Panc1 (cell line): ENCODE data around the gene MPND. TPM values are rescaled to one million over a fixed set of nuclear protein-coding genes. Genes with fewer than 3 reads are reported as not detected.

Source experiments
- ATAC-seq: fragments of 200-7000 bp; cut with Tn5 transposase; 2 replicates; pipeline ENCODE4 v1.9.1; 2020; ENCODE audit warnings: mild to moderate bottlenecking, moderate library complexity
- BruUV-seq: library from RNA; stranded (reverse); fragments of 400-500 nt; replicated peaks from 2 replicates; lab custom pipeline; 2021; lab: Mats Ljungman, UMichigan
- CTCF ChIA-PET: fragments of 300-600 bp; sonication (Branson Sonifier 250); formaldehyde crosslinking; loops from one replicate; lab custom pipeline; 2022; ENCODE audit warnings: antibody characterized with exemption; lab: Charles Lee
- POLR2A ChIA-PET: fragments of 300-600 bp; sonication (Branson Sonifier 250); formaldehyde crosslinking; loops from one replicate; lab custom pipeline; 2022; ENCODE audit warnings: antibody characterized with exemption; lab: Charles Lee
- DNase-seq: peaks from one replicate; pipeline ENCODE4 v3.0.0-alpha.2; 2010; ENCODE audit warnings: low read depth, low spot score
- H3K27ac ChIP-seq: 2 replicates; pipeline ENCODE4 v1.5.1; 2011; ENCODE audit warnings: mild to moderate bottlenecking, low read length, inconsistent platforms
- H3K27me3 ChIP-seq: fragments of 200-500 bp; sonication (Bioruptor generic); 2 replicates; pipeline ENCODE4 v1.6.0; 2014; ENCODE audit warnings: low read length, inconsistent platforms; ENCODE audit not compliant: control insufficient read depth, insufficient read depth
- H3K36me3 ChIP-seq: fragments of 200-500 bp; sonication (Bioruptor generic); 2 replicates; pipeline ENCODE4 v1.5.1; 2014; ENCODE audit warnings: inconsistent platforms, mild to moderate bottlenecking, low read length, moderate library complexity; ENCODE audit not compliant: control insufficient read depth, insufficient read depth
- H3K4me1 ChIP-seq: 2 replicates; pipeline ENCODE4 v1.5.1; 2011; ENCODE audit warnings: inconsistent platforms, mild to moderate bottlenecking, low read length, moderate library complexity; ENCODE audit not compliant: control insufficient read depth, insufficient read depth
- H3K4me3 ChIP-seq, 2 experiments: 2 replicates each; pipeline ENCODE4 v1.5.1; 2011 to 2012; ENCODE audit warnings: low read depth in 2 of 2, low read length in 2 of 2, mild to moderate bottlenecking in 2 of 2, inconsistent platforms in 1 of 2, moderate library complexity in 1 of 2
- H3K9me3 ChIP-seq: fragments of 200-500 bp; sonication (Bioruptor generic); 2 replicates; pipeline ENCODE4 v1.5.1; 2014; ENCODE audit warnings: low read depth, mild to moderate bottlenecking, inconsistent platforms, low read length, moderate library complexity; ENCODE audit not compliant: control insufficient read depth, insufficient read depth
- POLR2AphosphoS5 ChIP-seq: IDR thresholded peaks from 2 replicates; pipeline ENCODE4 v1.6.1; 2012; ENCODE audit warnings: mild to moderate bottlenecking, low read depth, low read length, moderate library complexity
- SIN3A ChIP-seq: IDR thresholded peaks from 2 replicates; pipeline ENCODE4 v1.6.1; 2012; ENCODE audit warnings: low read depth, mild to moderate bottlenecking, low read length, moderate library complexity, borderline replicate concordance; ENCODE audit not compliant: insufficient read depth
- TCF7L2 ChIP-seq: IDR thresholded peaks from 2 replicates; pipeline ENCODE4 v1.6.1; 2011; ENCODE audit warnings: mild to moderate bottlenecking, low read depth, low read length, inconsistent platforms
- in situ Hi-C: cut with HindIII; loops from 2 replicates; pipeline ENCODE4 v1.10.0; 2016; ENCODE audit warnings: low sequenced_read_pairs, low pct_unique_long_range_greater_than_20kb
- intact Hi-C: fragments of 100-400 bp; cut with micrococcal nuclease; formaldehyde crosslinking; loops from one replicate; pipeline ENCODE4 v1.10.0; 2022; ENCODE audit not compliant: unreplicated experiment
- total RNA-seq: library from RNA; stranded (reverse); gene quantifications from one replicate; pipeline ENCODE4 v1.2.1, GENCODE V29; 2021; ENCODE audit not compliant: unreplicated experiment
- TF ChIP-seq, protein P1 (sequence below): fragments of 450-650 bp; IDR thresholded peaks from 2 replicates; pipeline ENCODE4 v1.5.1; 2017; ENCODE audit warnings: mild to moderate bottlenecking
- TF ChIP-seq, protein P2 (sequence below), 2 experiments: IDR thresholded peaks; 2 replicates each; pipeline ENCODE4 v1.6.1; 2011 to 2012; ENCODE audit warnings: low read depth in 2 of 2, control low read depth in 1 of 2, low read length in 1 of 2, mild to moderate bottlenecking in 1 of 2, moderate library complexity in 1 of 2; ENCODE audit not compliant: insufficient read depth in 1 of 2

Gene MPND
- total RNA-seq, 1 experiment from 2014 or later: 22.9 TPM

DNA sequence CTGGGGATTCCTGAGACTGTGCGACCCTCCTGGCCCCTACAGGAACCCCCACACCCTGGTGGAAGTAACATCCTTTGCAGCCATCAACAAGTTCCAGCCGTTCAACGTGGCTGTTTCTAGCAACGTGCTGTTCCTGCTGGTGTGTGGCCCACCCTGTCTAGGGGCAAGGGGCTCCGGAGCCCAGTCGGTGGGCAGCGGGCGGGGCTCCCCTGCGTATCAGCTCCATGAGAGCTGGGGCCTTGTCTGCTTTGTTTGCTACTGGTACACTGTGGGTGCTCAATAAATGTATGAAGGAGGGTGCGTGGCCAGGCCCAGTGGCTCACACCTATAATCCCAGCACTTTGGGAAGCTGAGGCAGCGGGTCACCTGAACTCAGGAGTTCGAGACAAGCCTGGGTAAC, 10.9 kb downstream of the MPND start:
- no peaks in the 10 kb centered on the region for H3K27me3 ChIP-seq
- no peak overlapping the region for H3K27ac ChIP-seq
- no peak overlapping the region for H3K4me3 ChIP-seq
- intact Hi-C loops: no loop called here
- no peaks in the 10 kb centered on the region; the same call in 1 of the 2 replicates for H3K4me1 ChIP-seq
- no peaks in the 10 kb centered on the region for H3K36me3 ChIP-seq
- no peak for ATAC-seq
- in situ Hi-C loops: no loop called here
- DNase-seq: no peak
- TF ChIP-seq TCF7L2: no peak
- TF ChIP-seq SIN3A: no peak
- TF ChIP-seq POLR2AphosphoS5: no peak
- TF ChIP-seq, protein P1, sequence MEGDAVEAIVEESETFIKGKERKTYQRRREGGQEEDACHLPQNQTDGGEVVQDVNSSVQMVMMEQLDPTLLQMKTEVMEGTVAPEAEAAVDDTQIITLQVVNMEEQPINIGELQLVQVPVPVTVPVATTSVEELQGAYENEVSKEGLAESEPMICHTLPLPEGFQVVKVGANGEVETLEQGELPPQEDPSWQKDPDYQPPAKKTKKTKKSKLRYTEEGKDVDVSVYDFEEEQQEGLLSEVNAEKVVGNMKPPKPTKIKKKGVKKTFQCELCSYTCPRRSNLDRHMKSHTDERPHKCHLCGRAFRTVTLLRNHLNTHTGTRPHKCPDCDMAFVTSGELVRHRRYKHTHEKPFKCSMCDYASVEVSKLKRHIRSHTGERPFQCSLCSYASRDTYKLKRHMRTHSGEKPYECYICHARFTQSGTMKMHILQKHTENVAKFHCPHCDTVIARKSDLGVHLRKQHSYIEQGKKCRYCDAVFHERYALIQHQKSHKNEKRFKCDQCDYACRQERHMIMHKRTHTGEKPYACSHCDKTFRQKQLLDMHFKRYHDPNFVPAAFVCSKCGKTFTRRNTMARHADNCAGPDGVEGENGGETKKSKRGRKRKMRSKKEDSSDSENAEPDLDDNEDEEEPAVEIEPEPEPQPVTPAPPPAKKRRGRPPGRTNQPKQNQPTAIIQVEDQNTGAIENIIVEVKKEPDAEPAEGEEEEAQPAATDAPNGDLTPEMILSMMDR: no peak
- TF ChIP-seq, protein P2, sequence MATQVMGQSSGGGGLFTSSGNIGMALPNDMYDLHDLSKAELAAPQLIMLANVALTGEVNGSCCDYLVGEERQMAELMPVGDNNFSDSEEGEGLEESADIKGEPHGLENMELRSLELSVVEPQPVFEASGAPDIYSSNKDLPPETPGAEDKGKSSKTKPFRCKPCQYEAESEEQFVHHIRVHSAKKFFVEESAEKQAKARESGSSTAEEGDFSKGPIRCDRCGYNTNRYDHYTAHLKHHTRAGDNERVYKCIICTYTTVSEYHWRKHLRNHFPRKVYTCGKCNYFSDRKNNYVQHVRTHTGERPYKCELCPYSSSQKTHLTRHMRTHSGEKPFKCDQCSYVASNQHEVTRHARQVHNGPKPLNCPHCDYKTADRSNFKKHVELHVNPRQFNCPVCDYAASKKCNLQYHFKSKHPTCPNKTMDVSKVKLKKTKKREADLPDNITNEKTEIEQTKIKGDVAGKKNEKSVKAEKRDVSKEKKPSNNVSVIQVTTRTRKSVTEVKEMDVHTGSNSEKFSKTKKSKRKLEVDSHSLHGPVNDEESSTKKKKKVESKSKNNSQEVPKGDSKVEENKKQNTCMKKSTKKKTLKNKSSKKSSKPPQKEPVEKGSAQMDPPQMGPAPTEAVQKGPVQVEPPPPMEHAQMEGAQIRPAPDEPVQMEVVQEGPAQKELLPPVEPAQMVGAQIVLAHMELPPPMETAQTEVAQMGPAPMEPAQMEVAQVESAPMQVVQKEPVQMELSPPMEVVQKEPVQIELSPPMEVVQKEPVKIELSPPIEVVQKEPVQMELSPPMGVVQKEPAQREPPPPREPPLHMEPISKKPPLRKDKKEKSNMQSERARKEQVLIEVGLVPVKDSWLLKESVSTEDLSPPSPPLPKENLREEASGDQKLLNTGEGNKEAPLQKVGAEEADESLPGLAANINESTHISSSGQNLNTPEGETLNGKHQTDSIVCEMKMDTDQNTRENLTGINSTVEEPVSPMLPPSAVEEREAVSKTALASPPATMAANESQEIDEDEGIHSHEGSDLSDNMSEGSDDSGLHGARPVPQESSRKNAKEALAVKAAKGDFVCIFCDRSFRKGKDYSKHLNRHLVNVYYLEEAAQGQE (IDR thresholded peaks at IDR 0.05; ENCODE audit: insufficient read depth in 1 of 2, low read depth in 2 of 2, low read length in 1 of 2): no peak
- no peaks in the 10 kb centered on the region for H3K9me3 ChIP-seq
- POLR2A ChIA-PET: no interaction called here
- CTCF ChIA-PET: no interaction called here
- BruUV-seq: no TSS peak

GRCh38 chr19:4354897-4355296, 11.5 kb downstream of the MPND start:
- DNase-seq (no peak), ATAC-seq (no peak)
- TF ChIP-seq TCF7L2: no peak
- TF ChIP-seq POLR2AphosphoS5: no peak
- TF ChIP-seq, protein P1: no peak
- no peak for TF ChIP-seq SIN3A
- TF ChIP-seq, protein P2 (IDR thresholded peaks at IDR 0.05; ENCODE audit: insufficient read depth in 1 of 2, low read depth in 2 of 2, low read length in 1 of 2): no peak
- no peaks in the 10 kb centered on the region for H3K9me3 ChIP-seq
- no peaks in the 10 kb centered on the region for H3K27me3 ChIP-seq
- peaks cover 3% of the 10 kb centered on the region for H3K4me1 ChIP-seq
- H3K36me3 ChIP-seq: no peaks in the 10 kb centered on the region
- H3K4me3 ChIP-seq: no peak overlapping the region
- ChIA-PET POLR2A (no interaction called here), CTCF (interaction anchor here (0.6 kb wide), 1 partner anchor 19 kb away, joined by 6 read pairs; no protein-coding TSS in a partner anchor)
- in situ Hi-C loops (no loop called here), intact Hi-C loops (no loop called here)
- BruUV-seq: no TSS peak
- no peak overlapping the region for H3K27ac ChIP-seq
